ENCODE measurements around the gene ZNF652.
"Not testable (repeated sequence)": the region's sequence is repeated elsewhere in the genome, so short reads cannot be mapped to it uniquely, and the experiment has no call there.

Gene ZNF652

DNA sequence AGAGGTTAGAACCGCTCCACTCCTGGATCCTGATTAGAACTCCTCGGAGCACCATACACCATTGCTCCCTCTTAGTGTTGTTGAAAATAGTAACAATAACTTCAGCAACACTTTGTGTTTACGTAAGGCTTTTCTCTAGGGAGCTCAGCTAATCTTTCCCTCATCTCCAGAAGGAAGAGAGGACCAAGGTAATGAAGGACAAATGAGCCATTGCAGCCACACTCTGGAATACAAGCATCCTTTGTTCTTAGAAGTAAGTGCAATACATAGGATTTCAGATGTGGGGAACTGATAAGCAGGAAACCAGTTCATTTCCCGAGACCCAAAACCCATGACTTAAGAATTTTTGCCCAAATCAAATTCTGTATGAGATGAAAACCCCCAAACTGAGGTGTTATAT is 22.9 kb upstream of the ZNF652 start:
- DNase-seq = no peak

DNA sequence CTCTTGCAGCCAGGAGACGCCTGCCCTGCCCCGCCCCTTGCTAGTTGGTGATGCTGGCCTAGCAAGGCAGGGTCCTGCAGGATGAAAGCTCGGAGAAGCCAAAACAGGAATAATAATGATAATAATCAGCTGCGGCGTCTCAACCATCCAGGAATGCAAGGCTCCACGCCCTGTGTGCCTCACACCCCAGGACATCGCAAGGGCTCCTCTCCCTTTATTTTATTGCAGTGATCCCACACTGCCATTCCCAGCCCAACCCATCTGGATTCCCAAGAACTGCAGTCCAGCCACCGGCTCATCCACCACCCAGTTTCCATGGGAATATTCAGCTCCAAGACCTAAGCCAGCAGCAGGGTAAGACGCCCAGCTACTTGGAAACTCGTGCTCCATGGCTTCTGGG is 21.0 kb upstream of the ZNF652 start:
- DNase-seq = no peak

DNA sequence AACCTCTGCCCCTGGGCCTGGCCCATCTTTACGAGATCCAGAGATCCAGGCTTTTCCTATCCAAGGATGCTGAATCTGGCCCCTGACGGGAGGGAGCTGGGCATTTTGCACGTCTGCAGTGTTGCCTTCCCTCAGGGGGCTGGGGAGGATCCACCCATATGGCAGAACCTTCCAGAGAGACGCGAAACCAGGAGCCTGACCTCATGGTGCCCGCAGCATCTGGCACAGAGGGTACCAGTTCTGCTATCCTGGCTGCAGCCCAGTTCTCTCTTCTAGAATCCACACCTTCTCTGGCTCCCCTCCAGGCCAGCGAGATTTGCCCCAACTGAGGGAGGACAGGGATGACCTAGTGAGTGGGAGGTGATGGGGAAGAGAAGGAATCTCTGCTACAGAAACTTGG is 20.5 kb upstream of the ZNF652 start:
- DNase-seq = no peak

- DNase-seq = no peak
Observed at GRCh38 chr17:49381793-49382192, 19.7 kb upstream of the ZNF652 start.

DNA sequence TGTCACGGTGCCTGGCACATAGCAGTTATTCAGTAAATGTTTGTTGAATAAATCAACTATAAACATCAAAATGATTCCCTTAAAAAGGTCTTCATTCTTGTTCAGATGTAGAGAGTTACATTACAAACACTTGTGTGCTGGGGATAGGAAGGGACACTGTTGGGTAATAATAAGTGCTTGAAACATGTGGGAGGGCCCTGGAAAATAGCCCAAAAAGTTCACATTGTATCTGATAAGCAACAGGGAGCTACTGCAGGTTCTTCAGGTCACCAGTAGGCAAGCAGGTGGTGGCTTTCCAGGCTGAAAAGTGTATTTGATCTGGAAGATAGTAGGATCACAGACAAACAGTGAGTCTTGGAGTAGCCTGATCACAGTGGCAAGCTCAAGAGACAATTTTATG is 19.0 kb upstream of the ZNF652 start:
- DNase-seq = no peak

GRCh38 chr17:49379926-49380325 is 17.9 kb upstream of the ZNF652 start:
- no peak for DNase-seq

- DNase-seq = no peak
Observed at GRCh38 chr17:49378311-49378710, 16.3 kb upstream of the ZNF652 start.

GRCh38 chr17:49375544-49375943 is 13.5 kb upstream of the ZNF652 start:
- DNase-seq = no peak

DNA sequence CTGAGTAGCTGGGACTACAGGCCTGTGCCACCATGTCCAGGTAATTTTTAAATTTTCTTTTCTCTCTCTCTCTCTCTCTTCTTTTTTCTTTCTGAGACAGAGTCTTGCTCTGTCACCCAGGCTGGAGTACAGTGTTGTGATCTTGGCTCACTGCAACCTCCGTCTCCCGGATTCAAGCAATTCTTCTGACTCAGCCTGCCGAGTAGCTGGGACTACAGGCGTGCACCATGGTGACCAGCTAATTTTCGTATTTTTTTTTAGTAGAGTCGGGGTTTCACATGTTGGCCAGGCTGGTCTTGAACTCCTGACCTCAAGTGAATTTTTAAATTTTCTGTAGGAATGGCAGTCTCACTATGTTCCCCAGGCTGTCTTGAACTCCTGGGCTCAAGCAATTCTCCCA is 11.1 kb upstream of the ZNF652 start:
- no peak for DNase-seq

- no peak for DNase-seq
Observed at GRCh38 chr17:49372425-49372824, 10.4 kb upstream of the ZNF652 start.

GRCh38 chr17:49370971-49371834 is 9.2 kb upstream of the ZNF652 start:
- DNase-seq = peak; percentile 54

DNA sequence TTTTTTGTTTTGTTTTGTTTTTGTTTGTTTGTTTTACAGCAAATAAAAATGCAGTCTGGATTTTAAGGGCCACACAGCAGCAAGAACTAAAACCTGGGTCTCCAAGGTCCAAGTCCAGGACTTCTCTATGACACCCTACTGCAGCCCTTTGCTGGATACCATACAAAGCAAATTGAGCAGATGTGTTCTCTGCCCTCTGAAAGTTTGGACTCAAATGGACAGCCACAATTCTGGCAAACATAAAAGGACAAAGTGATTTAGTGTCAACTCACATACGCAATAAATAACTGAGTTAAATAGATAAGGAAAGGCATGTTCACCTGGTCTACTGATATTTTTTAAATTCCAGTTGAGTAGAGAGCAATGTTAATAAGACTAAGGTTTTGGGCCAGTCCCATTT is 7.7 kb upstream of the ZNF652 start:
- no peak for DNase-seq

DNA sequence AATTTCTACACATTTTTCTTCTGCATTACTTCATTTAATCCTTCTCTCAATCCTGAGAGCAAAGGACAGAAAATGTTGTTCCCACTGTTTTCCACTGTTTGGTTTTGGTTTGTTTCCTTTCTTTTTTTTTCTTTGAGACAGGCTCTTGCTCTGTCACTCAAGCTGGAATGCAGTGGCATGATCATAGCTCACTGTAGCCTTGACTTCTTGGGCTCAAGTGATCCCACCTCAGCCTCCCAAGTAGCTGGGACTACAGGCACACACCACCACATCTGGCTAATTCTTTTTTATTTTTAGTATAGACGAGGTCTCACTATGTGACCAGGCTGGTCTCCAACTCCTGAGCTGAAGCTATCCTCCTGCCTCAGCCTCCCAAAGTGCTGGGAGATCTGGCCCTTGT is 7.0 kb upstream of the ZNF652 start:
- no peak for DNase-seq

DNA sequence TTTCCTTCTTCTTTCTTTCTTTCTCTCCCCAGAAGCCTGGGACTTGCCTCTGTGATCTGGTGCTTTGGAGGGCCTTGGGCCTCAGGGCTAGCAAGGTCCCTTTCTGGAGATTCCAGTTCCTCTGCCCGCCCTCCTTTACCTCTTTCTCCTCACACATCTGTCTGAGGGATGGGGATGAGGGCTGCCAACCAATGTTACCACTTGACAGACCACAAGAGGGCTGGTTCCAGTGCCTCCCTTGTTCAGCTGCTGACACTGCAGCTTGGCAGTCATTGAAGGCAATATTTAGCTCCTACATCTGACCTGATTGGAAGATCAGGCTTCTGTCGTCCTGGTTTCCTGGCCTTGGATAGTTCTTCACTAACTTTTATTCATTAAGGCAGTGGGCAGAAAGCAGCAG is 3.6 kb upstream of the ZNF652 start:
- DNase-seq = peak; percentile 30

DNA sequence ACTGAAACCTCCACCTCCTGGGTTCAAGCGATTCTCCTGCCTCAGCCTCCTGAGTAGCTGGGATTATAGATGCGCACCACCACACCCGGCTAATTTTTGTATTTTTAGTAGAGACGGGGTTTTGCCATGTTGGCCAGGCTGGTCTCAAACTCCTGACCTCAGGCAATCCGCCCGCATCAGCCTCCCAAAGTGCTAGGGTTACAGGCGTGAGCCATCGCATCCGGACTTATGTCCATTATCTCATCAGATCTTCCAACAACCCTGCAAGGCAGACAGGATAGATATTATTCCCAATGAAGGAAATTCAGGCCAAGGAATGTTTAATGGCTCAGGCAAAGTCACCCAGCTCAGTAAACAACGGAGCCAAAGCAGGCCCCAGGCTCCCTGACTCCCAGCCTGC is 3.1 kb upstream of the ZNF652 start:
- DNase-seq = not testable (repeated sequence)

- no peak for DNase-seq
Observed at GRCh38 chr17:49364119-49364518, 2.1 kb upstream of the ZNF652 start.

GRCh38 chr17:49363251-49363650 is 1.2 kb upstream of the ZNF652 start:
- DNase-seq = no peak

- DNase-seq = no peak
Observed at GRCh38 chr17:49362723-49363117, 670 bp upstream of the ZNF652 start.

- no peak for DNase-seq
Observed at GRCh38 chr17:49361129-49361901, 735 bp downstream of the ZNF652 start.

DNA sequence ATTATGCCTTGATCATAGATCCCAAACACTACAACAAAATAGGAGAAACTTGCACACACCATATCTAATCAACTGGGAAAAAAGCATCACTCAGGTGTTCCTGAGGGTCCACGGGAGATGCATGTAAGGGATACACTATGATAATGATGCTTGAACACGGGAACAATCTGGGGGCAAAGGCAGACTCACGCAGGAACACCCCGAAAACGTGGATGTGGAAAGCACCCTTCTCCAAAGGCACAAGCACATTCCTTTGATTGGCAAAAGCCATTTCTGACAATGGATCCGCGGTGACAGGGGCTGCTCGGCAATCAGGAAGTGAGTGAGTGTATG is 1.3 kb downstream of the ZNF652 start:
- DNase-seq = no peak

DNA sequence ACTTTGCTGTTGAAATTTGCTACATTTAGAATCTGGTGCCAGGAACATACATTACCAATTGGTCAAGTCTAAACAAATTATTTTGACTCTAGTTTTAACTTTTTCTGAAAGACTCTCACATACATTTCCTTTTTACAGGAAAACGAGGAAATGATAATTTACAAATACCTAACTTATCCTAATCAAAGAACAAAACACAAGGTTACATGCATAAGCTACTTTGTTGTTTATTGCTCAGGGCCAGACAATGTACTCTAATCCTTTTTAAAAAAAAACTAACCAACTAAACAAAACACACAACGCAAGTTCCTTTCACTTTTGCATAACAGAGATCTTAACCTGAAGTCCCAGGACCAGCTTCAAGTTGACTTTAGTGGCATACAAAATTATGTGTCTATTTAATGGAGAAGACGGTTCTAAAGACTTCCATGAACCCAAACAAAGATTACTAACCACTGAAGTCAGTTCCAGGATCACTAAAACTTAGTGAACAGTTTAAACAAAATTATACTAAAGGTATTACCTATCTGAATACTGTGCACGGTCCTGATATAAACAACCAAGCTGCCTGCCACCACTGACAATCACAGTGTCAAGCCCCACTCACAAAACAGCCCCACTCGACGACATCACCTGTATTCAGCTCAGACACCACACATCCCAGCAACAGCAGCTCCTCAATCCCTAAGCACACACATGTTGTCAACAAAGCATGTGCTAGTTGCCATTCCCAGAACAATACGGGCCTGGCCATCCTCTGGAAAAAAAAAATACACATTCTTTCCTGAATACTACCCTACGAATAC is 1.9 kb downstream of the ZNF652 start:
- no peak for DNase-seq

GRCh38 chr17:49358641-49359247 is 3.3 kb downstream of the ZNF652 start:
- DNase-seq = no peak

- no peak for DNase-seq
Observed at GRCh38 chr17:49357516-49357915, 4.5 kb downstream of the ZNF652 start.
